GM19240 (cell line): ENCODE results near the gene UBTF.
A peak's percentile ranks its signal among the peaks of the same experiment; 100 is the strongest.

Experiments
- DNase-seq: peaks from one replicate; pipeline ENCODE4 v3.0.0; 2011; ENCODE audit warnings: low spot score; ENCODE audit not compliant: insufficient read length

Gene UBTF

GRCh38 chr17:44216173-44216572 is 3.3 kb downstream of the UBTF start:
- peak; percentile 43 for DNase-seq

DNA sequence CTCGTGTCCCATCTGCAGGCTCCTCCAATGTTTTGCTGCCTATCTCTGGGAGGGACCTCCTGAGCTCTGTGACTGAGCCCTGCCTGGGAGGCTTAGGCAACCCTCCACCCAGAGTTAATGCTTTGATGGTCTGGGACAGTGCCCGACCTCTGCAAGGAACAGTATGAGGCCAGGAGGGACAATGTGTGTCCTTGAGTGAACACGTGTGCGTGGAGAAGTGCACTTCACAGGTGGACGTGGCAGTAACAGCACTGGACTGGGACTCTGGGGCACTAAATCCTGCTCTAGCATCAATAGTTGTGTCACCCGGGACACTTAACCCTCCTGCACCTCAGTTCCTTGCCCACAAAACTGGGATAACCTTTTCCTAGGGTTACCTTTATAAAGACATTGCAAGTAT is 4.6 kb downstream of the UBTF start:
- DNase-seq = no peak

GRCh38 chr17:44214230-44214494 is 5.3 kb downstream of the UBTF start:
- no peak for DNase-seq

DNA sequence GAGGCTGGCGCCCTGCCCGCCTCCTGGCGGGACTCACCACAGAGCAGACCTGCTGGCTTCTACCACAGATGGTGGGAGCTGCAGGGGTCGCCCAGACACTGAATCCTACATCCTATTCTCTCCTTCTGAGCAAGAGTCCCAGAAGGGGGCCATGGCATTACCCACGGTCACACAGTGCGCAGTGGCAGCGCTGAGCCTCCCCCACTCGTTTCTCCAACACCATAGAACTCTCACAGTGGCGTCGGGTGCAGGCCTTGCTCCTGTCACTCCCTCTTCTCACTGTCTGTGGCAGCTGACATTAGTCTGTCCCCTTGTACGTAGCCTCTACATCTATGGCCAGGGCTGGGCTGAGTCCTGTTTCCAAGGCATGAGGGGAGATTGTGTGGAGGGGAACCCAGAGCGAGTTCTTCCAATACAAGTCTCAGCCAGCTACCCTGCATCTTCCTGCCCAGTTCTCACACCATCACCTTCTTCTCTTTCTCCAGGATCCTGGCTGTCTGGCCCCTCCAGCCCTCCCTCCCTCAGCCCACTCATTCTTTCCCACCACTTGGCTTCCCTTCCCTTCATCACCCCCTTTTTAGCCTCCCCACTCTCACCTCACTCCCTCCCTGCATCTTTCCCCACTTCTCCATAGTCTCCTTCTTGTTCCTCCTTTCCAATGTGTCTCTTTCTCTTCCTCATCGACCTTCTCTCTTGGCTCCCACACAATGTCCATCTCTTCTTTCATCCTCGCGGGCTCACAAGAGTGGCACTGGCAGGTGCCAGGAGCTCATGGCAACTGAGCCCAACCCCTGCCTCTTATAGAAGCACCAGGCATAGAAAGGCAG is 5.9 kb downstream of the UBTF start:
- no peak for DNase-seq

DNA sequence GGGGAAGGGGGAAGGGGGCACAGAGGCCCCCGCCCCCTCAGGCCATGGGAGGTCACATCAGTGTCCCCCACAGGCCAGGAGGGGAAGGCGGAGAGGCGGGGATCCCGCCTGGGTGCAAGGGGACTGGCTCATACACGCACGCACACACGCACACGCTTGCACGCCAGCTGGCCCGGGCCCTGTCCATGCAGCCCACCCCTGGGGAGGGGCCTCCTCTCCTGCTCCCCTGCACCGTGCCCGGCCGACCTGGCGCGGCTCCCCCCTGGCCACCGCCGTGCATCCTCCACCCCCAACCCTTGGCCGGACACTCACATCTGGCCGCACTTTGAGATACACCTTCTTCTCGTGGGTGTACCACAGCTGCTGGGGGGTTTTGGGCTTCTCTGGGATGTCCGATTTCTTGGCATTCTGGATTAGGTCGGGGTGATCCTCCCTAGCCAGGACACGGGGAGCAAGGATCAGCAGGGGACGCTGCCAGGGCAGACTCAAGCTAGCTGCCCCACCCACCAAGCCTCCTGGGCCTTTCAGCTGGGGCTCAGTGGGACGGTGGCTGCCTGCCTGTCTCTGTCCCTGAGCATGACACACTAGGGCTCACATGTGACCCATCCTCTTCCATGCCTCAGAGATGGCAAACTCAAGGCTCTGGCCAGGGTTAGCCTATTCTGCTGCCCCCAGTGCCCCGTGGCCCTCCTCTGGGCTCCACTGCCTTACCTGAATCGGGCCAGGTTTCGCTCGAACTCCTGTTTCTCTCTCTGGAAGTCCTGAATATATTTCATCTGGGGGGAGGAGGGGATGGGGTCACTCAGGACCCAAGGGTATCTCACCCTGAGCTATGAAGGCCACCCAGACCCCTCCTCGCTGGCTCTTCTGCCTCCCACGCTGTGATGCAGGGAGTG is 6.7 kb downstream of the UBTF start:
- DNase-seq = no peak

- no peak for DNase-seq
Measured at GRCh38 chr17:44211281-44212265, 7.9 kb downstream of the UBTF start.

GRCh38 chr17:44210342-44211192 is 8.9 kb downstream of the UBTF start:
- DNase-seq = peak; percentile 84

DNA sequence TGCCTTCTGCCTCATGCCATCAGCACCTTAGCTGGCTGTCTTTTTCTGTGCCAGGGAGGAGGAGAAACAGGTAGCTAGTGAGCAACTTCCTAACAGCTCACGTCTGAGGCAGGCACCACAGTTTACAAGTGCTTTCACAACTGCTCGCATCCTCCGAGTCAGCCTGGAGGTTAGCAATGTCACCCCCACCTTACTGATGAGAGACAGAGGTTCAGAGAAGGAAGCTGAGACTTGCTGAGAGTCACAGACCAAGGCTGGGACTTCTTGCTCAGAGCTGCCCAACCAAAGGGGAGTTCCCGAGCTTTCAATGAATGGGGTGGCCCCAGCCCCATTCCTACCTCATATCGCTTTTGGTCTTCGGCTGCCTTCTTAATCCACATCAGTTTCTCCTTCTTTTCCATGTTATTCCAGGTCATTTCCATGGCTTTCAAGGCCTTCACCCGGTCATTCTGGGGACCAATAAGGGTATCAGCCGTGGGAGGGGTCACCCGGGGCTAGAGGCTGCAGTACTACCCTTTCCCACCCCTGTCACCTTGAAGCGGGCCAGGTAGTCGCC is 9.6 kb downstream of the UBTF start:
- no peak for DNase-seq

DNA sequence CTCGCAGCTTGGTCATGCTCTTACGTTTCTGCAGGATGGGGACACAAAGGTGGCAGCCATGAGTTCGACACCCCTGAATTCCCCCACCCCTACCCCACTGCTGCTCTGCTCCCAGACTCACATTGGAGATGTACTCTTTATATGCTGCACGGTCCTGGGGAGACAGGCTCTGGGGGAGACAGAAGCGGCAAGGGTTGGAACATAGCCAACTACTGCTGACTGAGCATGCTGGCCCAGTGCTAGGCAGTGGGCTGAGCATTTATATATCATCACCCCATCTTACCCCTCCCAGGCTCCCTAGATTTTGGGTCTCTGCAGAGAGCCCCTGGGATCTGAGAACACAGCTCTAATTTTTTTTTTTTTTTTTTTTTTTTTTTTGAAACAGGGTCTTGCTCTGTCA is 11.7 kb downstream of the UBTF start:
- no peak for DNase-seq

- DNase-seq = no peak
Measured at GRCh38 chr17:44207319-44207718, 12.2 kb downstream of the UBTF start.

DNA sequence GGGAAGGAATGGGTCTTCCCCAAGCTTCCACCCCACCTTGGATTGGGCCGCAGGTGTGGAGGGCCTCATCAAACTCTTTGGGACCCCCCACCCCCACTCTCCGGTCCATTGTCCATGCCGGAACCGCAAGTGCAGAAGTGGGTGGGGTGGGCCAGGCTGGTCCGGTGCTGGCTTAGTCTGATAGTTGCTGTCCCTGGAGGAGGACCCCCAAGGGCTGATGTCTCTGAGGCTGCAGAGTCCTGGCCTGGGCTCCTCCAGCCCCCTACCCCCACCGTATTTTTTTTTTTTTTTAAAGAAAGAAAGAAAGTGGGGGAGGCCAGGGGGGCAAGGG is 12.7 kb downstream of the UBTF start:
- DNase-seq = no peak

DNA sequence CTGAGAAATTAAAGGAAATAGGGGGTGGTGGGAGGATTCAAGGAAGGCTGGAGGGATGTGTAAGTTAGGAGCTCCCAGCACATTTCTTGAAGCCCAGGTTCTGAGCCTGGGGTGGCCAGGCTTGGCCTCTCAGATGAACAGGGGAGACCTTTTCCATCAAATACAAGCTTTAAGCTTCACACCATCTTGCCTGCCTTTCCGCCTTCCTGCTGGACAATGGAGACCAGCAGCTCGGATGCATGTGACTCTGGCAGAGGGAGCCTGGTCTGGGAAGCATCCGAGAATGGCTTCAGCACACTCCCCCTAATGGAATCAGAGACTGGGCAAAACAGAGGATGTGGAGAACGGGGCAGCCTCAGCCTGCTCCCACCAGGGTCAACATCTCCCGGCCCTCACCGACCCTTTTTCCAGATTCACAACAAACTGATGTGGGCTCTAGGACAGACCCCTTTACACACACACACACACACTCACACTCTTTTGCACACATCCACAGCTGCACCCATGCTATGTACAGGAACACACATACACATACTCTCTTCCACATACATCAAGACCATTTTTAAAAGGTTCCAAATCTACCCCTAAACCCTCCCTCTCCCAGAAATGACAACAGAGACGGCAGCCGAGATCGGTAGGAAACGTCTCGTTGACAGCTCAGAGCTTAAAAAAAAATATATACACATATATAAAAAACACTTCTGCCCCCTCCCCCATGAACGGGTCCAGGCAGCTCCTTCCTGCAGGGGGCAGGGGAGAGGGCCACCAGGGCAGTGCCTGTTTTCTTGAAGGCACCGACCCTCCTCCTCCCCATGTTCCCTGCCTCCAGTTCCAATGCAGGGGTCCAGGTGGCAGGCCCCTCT is 13.3 kb downstream of the UBTF start:
- DNase-seq = no peak

DNA sequence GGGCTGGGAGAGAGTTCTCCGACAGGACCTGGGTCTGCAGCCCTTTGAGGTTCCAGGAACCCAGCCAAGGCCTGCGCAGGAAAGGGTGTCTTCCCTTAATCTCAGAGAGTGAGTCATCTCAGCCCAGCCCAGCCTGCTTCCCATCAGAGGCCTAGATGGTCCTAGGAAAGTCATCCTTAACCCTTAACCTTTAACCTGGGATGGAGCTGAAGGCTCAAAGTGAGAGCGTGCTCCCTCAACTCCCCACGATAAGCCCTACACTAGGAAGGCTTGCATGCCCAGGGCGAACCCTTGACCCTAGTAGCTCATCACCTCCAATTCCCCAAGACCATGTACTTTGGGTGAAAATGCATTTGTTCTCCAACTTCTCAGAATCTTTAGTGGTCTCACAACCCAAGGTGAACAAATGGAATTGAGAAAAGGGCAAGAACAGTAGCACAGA is 15.0 kb downstream of the UBTF start:
- DNase-seq = no peak

GRCh38 chr17:44203731-44204440 is 15.6 kb downstream of the UBTF start:
- DNase-seq = peak; percentile 45

- DNase-seq = no peak
Measured at GRCh38 chr17:44202756-44203155, 16.7 kb downstream of the UBTF start.

DNA sequence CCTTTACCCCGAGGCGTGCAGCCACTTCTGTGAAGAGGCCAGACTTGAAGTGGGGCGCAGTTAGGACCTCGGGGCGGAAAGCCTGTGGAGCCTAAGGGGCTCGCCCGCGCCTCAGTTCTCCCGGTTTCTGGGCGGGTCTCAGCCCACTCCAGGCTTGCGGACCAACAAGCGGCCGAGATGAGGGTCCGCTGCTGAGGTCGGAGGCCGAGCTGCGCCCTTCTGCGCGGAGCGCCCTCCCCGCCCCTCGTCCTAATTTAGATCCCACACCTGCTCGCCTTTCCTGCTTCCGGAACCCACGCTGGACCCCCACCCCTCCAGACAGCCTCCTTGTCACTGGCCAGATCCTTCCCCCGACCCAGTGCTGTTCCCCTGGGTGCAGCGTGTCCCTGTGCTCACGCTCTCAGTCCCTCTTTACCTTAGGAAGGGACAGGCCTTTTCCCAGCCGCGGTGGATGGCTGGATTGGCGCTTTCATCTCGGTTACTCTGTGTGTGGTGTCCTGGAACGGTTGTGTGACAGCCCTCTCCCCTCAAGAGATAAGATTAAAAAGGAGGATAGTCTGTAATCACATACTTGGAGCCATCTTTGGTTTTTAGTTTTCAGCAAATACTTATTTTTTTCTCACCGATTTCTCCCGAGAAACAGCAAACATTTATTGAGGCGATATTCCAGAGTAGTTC is 18.9 kb downstream of the UBTF start:
- no peak for DNase-seq

GRCh38 chr17:44199553-44200477 is 19.7 kb downstream of the UBTF start, which contains the start of gene ATXN7L3:
Gene ATXN7L3, minus strand, starts transcription at chr17:44199884. Its CDS starts 1,814 bp downstream, at chr17:44198070.
- peak; percentile 92 for DNase-seq
